SK-MEL-5 (cell line): ENCODE results near the gene BABAM1. TPM values are rescaled to one million over a fixed set of nuclear protein-coding genes. Genes with fewer than 3 reads are reported as not detected.
"Not testable (repeated sequence)": the region's sequence is repeated elsewhere in the genome, so short reads cannot be mapped to it uniquely, and the experiment has no call there.

Source experiments
- DNase-seq: peaks from one replicate; pipeline ENCODE4 v3.0.0-alpha.2; 2016; ENCODE audit warnings: low read depth, low spot score
- in situ Hi-C: cut with HindIII; loops from 2 replicates; pipeline ENCODE4 v1.10.0; 2016; ENCODE audit warnings: low sequenced_read_pairs, high pct_unique_total_duplicates, low pct_unique_long_range_greater_than_20kb
- total RNA-seq: library from RNA; depleted of rRNA; stranded (reverse); fragments of >200 nt; shearing (Covaris generic); gene quantifications from 2 replicates; pipeline ENCODE4 v1.2.3, GENCODE V29; 2014

BABAM1 gene
- total RNA-seq, 1 experiment from 2014 or later = 61.0 TPM

DNA sequence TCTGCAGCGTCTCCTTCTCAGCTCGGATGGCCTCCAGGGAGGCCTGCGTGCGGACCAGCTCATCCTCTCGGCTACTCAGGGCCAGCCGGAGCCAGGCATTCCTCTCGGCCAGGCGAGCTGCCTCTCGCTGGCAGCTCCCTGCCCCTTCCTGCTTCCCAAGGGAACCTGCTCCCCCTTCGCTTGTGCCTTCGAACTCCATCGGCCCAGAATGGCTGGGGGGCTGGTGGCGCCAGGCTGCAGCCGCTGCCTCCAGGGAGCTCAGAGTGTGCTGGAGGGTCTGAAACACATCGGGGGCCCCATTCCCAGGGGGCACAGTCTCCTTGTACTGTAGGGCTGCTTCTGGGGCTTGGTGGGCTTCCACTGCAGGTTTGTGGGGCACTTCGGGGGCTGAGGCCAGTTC, 4.7 kb upstream of the BABAM1 start:
- no peak for DNase-seq
- in situ Hi-C loops = no loop called here

DNA sequence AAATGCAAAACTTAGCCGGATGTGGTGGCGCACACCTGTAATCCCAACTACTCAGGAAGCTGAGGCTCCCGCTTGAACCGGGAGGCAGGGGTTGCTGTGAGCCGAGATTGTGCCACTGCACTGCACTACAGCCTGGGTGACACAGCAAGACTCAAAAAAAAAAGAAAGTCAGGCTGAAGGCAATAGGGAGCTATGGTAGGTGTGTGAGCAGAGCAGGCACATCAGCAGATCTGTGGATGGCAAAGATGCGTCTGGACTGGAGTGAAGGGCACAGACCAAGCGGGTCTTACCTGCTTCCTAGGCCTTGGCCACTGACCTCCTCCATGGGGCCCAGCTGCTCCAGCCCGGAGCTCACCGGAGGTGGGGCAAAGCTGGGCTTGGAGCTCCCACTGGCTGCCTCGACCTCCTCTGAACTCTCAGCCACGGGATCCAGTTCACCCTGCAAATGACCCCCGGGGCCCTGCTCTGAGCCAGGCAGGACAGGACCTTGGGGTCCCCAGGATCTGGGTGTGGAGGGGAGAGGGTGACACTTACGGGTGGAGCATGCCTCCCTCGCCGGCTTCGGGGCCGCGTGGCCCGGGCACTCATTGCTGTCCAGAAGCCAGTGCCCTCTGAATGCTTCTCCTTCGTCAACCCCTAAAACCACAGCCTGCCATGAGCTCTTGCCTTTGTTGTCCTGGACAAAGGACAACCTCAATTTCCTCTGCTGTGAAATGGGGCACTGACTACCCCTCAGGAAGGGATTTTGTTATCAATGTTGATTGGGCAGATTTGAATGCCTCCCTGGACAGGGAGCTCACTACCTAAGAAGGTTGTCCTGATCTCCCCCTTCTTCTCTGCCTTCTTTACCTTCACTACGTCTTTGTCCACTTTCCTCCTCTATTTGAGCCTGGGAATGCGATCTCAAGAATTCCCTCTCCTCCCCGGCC, 3.3 kb upstream of the BABAM1 start:
- in situ Hi-C loops = no loop called here
- no peak for DNase-seq

DNA sequence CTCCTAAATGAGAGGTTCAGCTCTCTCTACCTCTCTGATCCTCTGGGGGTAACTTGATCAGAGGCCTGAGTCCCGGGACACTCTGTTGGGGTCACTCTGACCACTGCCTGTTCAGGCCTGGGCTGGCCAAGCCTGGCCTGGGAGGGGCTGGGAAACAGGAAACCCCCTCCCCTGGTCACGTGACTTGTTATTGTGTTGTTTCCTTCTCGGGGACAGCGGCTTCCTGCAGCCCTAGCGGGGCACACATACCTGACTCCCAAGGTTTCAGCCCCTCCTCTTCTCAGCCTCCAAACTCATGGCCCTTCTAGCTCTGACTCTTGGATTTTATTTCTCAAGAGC, 2.6 kb upstream of the BABAM1 start, which contains the start of gene USHBP1:
Gene USHBP1 (minus strand): TSS at position 105 of the 339 bp plus-strand sequence. CDS start 446 bp downstream, outside the sequence.
- no peak for DNase-seq
- in situ Hi-C loops = no loop called here

DNA sequence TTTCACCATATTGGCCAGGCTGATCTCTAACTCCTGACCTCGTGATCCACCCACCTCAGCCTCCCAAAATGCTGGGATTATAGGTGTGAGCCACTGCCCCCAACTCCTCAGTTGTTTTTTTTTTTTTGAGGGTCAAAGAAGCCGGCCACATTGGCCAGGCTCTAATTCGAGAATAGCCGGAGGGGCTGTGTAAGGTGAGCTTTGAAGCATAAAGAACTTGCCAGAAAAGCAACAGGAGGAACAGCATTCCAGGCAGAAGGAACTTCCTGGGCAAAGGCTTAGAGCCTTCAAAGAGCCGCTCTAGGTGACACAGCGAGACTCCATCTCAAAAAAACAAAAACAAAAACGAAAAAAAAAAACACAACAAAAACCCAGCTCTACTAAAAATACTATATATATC, 1.2 kb upstream of the BABAM1 start:
- in situ Hi-C loops = no loop called here
- DNase-seq = no peak

DNA sequence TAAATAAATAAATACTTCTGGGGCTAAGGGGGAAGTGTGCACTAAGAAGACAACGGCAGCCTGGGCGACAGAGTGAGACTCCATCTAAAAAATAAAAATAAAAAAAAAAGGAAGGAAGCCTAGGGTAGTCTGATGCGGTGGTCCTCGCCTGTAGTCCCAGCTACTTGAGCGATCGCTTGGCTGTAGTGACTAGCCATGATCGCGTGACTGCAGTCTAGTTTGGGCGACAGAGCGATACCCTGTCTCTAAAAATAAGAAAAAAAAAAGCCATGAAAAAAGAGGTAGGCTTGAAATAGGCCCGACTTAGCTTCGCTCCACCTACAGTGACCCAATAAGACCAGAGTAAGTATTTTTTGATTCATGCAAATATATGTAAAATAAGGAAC, 661 bp upstream of the BABAM1 start:
- DNase-seq = no peak
- in situ Hi-C loops = no loop called here

DNA sequence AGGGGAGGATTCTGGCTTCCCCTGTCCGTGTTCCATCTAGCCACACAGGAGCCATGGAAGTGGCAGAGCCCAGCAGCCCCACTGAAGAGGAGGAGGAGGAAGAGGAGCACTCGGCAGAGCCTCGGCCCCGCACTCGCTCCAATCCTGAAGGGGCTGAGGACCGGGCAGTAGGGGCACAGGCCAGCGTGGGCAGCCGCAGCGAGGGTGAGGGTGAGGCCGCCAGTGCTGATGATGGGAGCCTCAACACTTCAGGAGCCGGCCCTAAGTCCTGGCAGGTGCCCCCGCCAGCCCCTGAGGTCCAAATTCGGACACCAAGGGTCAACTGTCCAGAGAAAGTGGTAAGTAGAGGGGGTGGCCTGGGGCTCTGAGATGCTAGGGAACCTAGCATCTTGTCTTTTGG, 1.5 kb downstream of the BABAM1 start:
- DNase-seq = no peak
- in situ Hi-C loops = no loop called here

DNA sequence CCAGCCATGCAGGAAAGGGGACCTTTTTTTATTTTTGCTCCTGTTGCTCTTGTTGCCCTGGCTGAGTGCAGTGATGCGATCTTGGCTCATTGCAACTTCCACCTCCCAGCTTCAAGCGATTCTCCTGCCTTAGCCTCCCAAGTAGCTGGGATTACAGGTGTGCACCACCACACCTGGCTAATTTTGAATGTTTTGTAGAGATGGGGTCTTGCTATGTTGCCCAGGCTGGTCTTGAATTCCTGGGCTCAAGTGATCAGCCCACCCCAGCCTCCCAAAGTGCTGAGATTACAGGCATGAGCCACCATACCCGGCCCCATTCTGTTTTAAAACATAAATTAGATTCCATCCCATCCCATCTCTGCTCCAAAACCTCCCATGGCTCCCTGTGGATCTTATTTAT, 7.6 kb downstream of the BABAM1 start:
- in situ Hi-C loops, DNase-seq: not testable (repeated sequence)

DNA sequence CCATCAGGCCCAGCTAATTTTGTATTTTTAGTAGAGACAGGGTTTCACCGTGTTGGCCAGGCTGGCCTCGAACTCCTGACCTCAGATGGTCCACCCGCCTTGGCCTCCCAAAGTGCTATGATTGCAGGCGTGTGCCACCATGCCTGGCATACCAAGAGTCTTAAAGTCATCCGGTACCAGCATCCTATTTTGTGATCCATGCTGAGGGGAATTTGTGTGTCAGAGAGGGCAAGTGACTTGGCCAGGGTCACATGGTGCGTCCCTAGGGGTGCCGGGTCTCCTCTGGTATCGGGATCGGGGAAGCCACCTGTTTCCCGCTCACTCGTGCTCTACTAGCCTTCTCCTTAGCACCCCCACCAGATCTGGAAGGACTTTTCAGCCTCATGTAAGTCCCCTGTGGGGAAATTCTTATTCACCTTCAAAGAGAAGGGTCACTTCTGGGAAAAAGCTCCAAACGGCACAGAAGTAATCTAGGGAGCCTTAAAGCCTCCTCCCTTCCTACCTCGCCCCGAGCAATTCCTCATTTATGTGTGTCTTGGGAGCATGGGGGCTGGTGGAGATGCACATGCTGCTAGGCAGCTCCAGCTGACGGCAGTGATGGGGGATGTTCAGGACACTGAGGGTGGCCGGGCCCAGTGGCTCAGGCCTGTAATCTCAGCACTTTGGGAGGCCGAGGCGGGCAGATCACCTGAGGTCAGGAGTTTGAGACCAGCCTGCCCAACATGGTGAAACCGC, 8.4 kb downstream of the BABAM1 start:
- DNase-seq = no peak
- in situ Hi-C loops = no loop called here

DNA sequence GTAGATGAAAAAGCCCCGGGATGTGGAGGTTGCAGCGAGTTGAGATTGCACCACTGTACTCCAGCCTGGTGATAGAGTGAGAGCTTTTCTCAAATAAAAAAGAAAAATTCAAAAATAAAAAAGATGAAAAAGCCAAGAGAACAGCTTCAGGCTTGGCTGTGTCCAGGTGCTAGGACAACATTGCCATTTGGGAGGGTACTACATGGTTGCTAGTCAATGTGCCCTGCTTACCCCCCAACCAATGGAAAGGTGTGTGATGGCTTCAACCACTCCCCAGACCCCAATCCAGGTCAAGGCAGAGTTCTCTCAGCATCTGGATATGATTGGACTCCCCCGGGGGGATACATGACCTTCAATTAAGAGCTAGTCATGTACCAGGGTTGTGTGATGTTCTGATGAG, 12.2 kb downstream of the BABAM1 start:
- no peak for DNase-seq
- in situ Hi-C loops = no loop called here

DNA sequence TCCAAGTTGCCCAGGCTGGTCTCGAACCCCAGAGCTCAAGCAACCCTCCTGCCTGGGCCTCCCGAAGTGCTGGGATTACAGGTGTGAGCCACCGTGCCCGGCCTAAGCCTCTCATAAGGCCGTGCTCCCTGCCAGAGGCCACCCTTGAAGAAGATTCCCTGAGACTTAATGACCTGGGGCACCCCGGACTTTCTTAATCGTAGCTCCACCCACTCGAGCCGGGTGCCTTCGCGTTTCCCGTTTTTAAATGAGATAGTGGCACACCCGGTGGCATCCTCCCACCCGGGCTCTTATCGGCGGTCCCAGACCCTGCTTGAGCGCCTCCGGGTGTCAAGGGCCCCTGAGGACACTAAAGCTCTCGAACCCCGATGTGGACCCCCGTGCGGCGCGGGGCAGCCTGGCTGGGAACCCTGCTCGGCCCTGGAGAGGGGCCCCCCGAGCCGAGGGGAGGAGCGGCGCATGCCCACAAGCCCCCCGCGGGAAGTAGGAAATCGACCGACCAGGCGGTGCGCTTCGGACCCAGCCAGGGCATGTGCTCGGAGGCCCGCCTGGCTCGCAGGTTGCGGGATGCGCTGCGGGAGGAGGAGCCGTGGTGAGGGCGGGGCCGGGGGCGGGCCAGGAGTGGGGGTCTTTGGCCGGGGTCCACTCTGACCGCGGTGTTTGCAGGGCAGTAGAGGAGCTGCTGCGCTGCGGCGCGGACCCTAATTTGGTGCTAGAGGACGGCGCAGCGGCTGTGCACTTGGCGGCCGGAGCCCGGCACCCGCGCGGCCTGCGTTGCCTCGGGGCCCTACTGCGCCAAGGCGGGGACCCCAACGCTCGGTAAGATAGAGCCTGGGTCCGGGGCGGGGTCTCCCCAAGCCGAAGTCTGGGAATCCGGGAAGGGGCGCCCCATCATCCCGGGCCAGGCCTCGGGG, 14.4 kb downstream of the BABAM1 start, which contains the start of gene ANKLE1:
Gene ANKLE1 (plus strand): TSS at position 511 of the 914 bp plus-strand sequence. CDS start 20 bp downstream, at position 531.
- DNase-seq = peak; percentile 51
- in situ Hi-C loops = no loop called here

DNA sequence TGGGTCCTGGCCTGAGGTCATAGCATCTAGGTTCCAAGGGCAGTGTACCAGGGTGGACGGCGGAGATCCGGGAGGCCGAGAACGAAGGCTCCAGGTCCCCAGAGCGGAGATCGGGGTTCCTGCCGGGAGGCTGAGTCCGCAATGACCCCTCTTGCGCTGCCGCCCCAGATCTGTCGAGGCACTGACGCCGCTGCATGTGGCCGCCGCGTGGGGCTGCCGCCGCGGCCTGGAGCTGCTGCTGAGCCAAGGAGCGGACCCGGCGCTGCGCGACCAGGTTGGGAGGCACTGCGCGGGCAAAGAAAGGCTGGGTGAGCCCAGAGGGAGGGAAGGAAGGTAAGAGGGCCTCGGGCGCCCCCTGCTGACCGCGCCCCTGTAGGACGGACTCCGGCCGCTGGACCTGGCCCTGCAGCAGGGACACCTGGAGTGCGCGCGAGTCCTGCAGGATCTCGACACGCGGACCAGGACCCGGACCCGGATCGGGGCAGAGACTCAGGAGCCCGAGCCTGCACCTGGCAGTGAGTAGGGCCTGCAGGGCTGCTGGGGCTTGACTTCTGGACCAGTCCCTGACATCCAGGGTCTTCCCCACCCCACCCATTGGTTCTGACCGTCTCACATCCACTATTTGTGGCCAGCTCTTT, 15.4 kb downstream of the BABAM1 start:
- DNase-seq = peak; percentile 73
- in situ Hi-C loops = no loop called here

DNA sequence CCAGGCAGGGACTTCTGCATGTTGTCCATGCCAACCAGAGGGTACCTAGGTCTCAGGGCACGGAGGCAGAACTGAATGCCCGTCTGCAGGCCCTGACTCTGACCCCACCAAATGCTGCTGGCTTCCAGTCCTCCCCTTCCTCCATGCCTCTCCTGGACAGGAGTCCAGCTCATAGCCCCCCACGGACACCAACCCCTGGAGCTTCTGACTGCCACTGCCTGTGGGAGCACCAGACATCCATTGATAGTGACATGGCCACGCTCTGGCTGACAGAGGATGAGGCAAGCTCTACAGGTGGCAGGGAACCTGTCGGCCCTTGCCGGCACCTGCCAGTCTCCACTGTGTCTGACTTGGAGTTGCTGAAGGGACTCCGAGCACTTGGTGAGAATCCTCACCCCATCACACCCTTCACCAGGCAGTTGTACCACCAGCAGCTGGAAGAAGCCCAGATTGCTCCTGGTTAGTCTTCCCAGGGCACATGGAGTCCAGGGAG, 16.3 kb downstream of the BABAM1 start:
- no peak for DNase-seq
- in situ Hi-C loops = no loop called here

DNA sequence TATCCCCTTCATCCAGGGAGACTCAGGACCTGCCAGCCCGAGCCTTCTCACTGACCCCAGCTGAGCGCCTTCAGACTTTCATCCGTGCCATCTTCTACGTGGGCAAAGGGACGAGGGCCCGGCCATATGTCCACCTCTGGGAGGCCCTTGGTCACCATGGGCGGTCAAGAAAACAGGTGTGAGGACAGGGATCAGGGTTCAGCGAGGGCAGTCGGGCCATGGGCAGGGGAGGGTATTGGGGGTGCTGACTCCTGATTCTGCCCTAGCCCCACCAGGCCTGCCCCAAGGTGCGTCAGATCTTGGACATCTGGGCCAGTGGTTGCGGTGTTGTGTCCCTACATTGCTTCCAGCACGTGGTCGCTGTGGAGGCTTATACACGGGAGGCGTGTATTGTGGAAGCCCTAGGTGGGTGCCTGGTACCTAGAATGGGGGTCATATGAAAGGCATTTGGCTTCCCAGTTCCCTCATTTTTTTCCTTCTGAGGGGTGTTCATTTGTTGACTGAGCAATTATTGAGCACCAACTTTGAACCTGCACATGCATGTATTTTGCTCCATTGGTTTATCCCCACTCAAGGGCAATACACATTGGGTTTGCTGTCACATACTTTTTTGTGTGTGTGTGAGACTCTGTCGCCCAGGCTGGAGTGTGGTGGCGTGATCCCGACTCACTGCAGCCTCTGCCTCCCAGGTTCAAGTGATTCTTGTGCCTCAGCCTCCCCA, 18.3 kb downstream of the BABAM1 start:
- DNase-seq = no peak
- in situ Hi-C loops = no loop called here

DNA sequence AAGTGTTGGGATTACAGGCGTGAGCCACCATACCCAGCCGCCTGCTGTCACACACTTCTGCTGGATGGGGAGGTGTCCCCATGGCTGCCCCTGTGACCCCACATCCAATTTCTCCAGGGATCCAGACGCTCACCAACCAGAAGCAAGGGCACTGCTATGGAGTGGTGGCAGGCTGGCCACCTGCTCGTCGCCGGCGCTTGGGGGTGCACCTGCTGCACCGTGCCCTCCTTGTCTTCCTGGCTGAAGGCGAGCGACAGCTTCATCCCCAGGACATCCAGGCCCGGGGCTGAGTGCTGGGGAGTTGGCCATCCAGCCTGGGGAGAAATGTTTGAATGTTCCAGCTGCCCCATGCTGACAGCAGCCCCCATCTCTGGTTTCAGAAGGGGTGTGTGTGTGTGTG, 19.0 kb downstream of the BABAM1 start:
- in situ Hi-C loops = no loop called here
- no peak for DNase-seq

DNA sequence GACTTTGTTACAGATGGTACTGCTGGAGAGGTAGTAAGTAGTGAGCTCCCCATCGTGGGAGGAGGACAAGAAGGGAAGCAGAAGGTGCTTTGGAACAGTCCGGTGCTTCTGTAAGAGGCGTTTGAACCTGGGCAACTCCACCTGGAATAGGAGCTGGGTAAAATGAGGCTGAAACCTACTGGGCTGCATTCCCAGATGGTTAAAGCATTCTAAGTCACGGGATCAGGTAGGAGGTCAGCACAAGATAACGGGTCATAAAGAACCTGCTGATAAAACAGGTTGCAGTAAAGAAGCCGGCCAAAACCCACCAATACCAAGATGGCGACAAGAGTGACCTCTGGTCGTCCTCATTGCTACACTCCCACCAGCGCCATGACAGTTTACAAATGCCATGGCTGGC, 19.5 kb downstream of the BABAM1 start:
- DNase-seq = no peak
- in situ Hi-C loops = no loop called here

DNA sequence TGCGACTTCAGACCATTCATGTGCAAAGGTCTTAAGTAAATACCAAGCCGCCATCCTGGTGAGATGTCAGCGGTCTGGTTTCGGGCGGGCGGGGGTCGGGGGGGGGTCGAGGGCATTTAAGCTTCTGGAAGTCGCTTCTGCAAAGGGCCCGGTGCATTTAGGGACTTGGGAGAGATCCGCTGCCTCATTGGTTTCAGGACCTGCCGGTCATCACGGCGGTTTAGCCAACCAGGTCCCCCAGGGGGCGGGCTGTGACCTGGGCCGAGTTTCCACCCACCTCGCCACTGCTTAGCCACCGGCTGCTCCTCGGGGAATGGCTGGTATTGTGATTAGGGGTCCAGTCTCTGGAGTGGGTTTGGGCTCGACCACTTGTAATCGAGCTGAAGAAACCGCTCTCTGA, 22.2 kb downstream of the BABAM1 start:
- DNase-seq = peak; percentile 45
- in situ Hi-C loops = no loop called here
